NCI-H226 (cell line): Measurements from ENCODE around the gene AMPD3.

ENCODE experiments used
- DNase-seq: peaks from one replicate; pipeline ENCODE4 v3.0.0-alpha.2; 2015

Gene AMPD3

GRCh38 chr11:10543782-10544181 lies 88.7 kb downstream of the AMPD3 start:
- DNase-seq: no peak

- DNase-seq: no peak
These were observed 89.7 kb downstream of the AMPD3 start for GRCh38 chr11:10544491-10545465.

- no peak for DNase-seq
These were observed 95.6 kb downstream of the AMPD3 start for GRCh38 chr11:10550503-10551289.

- no peak for DNase-seq
These were observed 96.2 kb downstream of the AMPD3 start for GRCh38 chr11:10551290-10551592.

GRCh38 chr11:10551845-10552352 lies 96.8 kb downstream of the AMPD3 start:
- DNase-seq: no peak

- no peak for DNase-seq
These were observed 101.5 kb downstream of the AMPD3 start for GRCh38 chr11:10556590-10556989.
